ENCODE measurements around the gene SH3BP4. TPM values are rescaled to one million over a fixed set of nuclear protein-coding genes. Genes with fewer than 3 reads are reported as not detected.

SH3BP4 gene
- total RNA-seq, 1 donor from 2014 or later = 58.6 TPM

GRCh38 chr2:235078182-235078581 is 126.4 kb downstream of the SH3BP4 start:
- no peaks in the 10 kb centered on the region for H3K4me1 Mint-ChIP-seq (ENCODE audit: unreplicated experiment)
- H3K27me3 Mint-ChIP-seq (ENCODE audit: unreplicated experiment) = no peaks in the 10 kb centered on the region
- TF ChIP-seq CTCF (IDR thresholded peaks at IDR 0.05; ENCODE audit: unreplicated experiment) = no peak
- no peak for DNase-seq (ENCODE audit: low spot score)
- no peaks in the 10 kb centered on the region for H3K9me3 Mint-ChIP-seq (ENCODE audit: unreplicated experiment)
- no peak overlapping the region for H3K27ac Mint-ChIP-seq (ENCODE audit: unreplicated experiment)
- H3K4me3 Mint-ChIP-seq (ENCODE audit: unreplicated experiment) = no peak overlapping the region
- no peaks in the 10 kb centered on the region for H3K36me3 Mint-ChIP-seq (ENCODE audit: low read depth, unreplicated experiment)

- no peak for DNase-seq (ENCODE audit: low spot score)
- no peak overlapping the region for H3K27ac Mint-ChIP-seq (ENCODE audit: unreplicated experiment)
- TF ChIP-seq CTCF (IDR thresholded peaks at IDR 0.05; ENCODE audit: unreplicated experiment) = no peak
- H3K27me3 Mint-ChIP-seq (ENCODE audit: unreplicated experiment) = no peaks in the 10 kb centered on the region
- no peaks in the 10 kb centered on the region for H3K9me3 Mint-ChIP-seq (ENCODE audit: unreplicated experiment)
- H3K4me3 Mint-ChIP-seq (ENCODE audit: unreplicated experiment) = no peak overlapping the region
- H3K36me3 Mint-ChIP-seq (ENCODE audit: low read depth, unreplicated experiment) = no peaks in the 10 kb centered on the region
- no peaks in the 10 kb centered on the region for H3K4me1 Mint-ChIP-seq (ENCODE audit: unreplicated experiment)
Observed at GRCh38 chr2:235078914-235079472, 127.2 kb downstream of the SH3BP4 start.

GRCh38 chr2:235080101-235080500 is 128.3 kb downstream of the SH3BP4 start:
- TF ChIP-seq CTCF (IDR thresholded peaks at IDR 0.05; ENCODE audit: unreplicated experiment) = no peak
- Mint-ChIP-seq H3K27me3 (ENCODE audit: unreplicated experiment) (no peaks in the 10 kb centered on the region), H3K27ac (ENCODE audit: unreplicated experiment) (no peak overlapping the region), H3K9me3 (ENCODE audit: unreplicated experiment) (no peaks in the 10 kb centered on the region), H3K4me1 (ENCODE audit: unreplicated experiment) (no peaks in the 10 kb centered on the region), H3K36me3 (ENCODE audit: low read depth, unreplicated experiment) (no peaks in the 10 kb centered on the region), H3K4me3 (ENCODE audit: unreplicated experiment) (no peak overlapping the region)
- DNase-seq (ENCODE audit: low spot score) = no peak

- Mint-ChIP-seq H3K9me3 (ENCODE audit: unreplicated experiment) (no peaks in the 10 kb centered on the region), H3K4me3 (ENCODE audit: unreplicated experiment) (no peak overlapping the region), H3K36me3 (ENCODE audit: low read depth, unreplicated experiment) (no peaks in the 10 kb centered on the region), H3K27ac (ENCODE audit: unreplicated experiment) (no peak overlapping the region), H3K27me3 (ENCODE audit: unreplicated experiment) (no peaks in the 10 kb centered on the region), H3K4me1 (ENCODE audit: unreplicated experiment) (no peaks in the 10 kb centered on the region)
- TF ChIP-seq CTCF (IDR thresholded peaks at IDR 0.05; ENCODE audit: unreplicated experiment) = no peak
- DNase-seq (ENCODE audit: low spot score) = no peak
Observed at GRCh38 chr2:235082578-235083338, 130.9 kb downstream of the SH3BP4 start.

GRCh38 chr2:235083822-235084221 is 132.0 kb downstream of the SH3BP4 start:
- Mint-ChIP-seq H3K27me3 (ENCODE audit: unreplicated experiment) (no peaks in the 10 kb centered on the region), H3K4me3 (ENCODE audit: unreplicated experiment) (no peak overlapping the region), H3K4me1 (ENCODE audit: unreplicated experiment) (peaks cover 9% of the 10 kb centered on the region), H3K27ac (ENCODE audit: unreplicated experiment) (no peak overlapping the region), H3K36me3 (ENCODE audit: low read depth, unreplicated experiment) (no peaks in the 10 kb centered on the region), H3K9me3 (ENCODE audit: unreplicated experiment) (no peaks in the 10 kb centered on the region)
- no peak for TF ChIP-seq CTCF (IDR thresholded peaks at IDR 0.05; ENCODE audit: unreplicated experiment)
- DNase-seq (ENCODE audit: low spot score) = no peak
